MM.1S (cell line): Measurements from ENCODE around the gene C16orf92.

Experiments
- DNase-seq: peaks from one replicate; pipeline ENCODE4 v3.0.0-alpha.2; 2015
- H2AFZ ChIP-seq: fragments of 300-600 bp; sonication (generic); 2 replicates; pipeline ENCODE4 v1.6.0; 2016; ENCODE audit warnings: antibody characterized with exemption, low read length
- H3F3A ChIP-seq: fragments of 300-600 bp; sonication (generic); 2 replicates; pipeline ENCODE4 v1.6.1; 2016; ENCODE audit warnings: mild to moderate bottlenecking, antibody characterized with exemption, low read length, moderate library complexity, mixed read lengths; ENCODE audit not compliant: insufficient read depth
- H3K27ac ChIP-seq: fragments of 300-600 bp; sonication (generic); 2 replicates; pipeline ENCODE4 v1.5.1; 2016; ENCODE audit warnings: mild to moderate bottlenecking, low read length
- H3K27me3 ChIP-seq: fragments of 300-600 bp; sonication (generic); replicated peaks from 2 replicates; pipeline ENCODE4 v1.6.0; 2016; ENCODE audit warnings: low read length; ENCODE audit not compliant: insufficient read depth
- H3K36me3 ChIP-seq: fragments of 300-600 bp; sonication (generic); replicated peaks from 2 replicates; pipeline ENCODE4 v1.6.1; 2016; ENCODE audit warnings: mild to moderate bottlenecking, low read length, mixed read lengths; ENCODE audit not compliant: insufficient read depth
- H3K4me1 ChIP-seq: fragments of 300-600 bp; sonication (generic); 2 replicates; pipeline ENCODE4 v1.6.1; 2016; ENCODE audit warnings: low read length, mixed read lengths
- H3K4me2 ChIP-seq: fragments of 300-600 bp; sonication (generic); 2 replicates; pipeline ENCODE4 v1.6.0; 2016; ENCODE audit warnings: low read depth, low read length
- H3K4me3 ChIP-seq: fragments of 300-600 bp; sonication (generic); 2 replicates; pipeline ENCODE4 v1.5.1; 2016; ENCODE audit warnings: low read length, mixed read lengths
- H3K79me2 ChIP-seq: fragments of 300-600 bp; sonication (generic); 2 replicates; pipeline ENCODE4 v1.6.1; 2016; ENCODE audit warnings: mixed run types, low read length, mixed read lengths
- H3K9ac ChIP-seq: fragments of 300-600 bp; sonication (generic); 2 replicates; pipeline ENCODE4 v1.6.1; 2016; ENCODE audit warnings: low read length, mixed read lengths
- H3K9me2 ChIP-seq: fragments of 300-600 bp; sonication (generic); replicated peaks from 2 replicates; pipeline ENCODE4 v1.6.1; 2016; ENCODE audit warnings: mild to moderate bottlenecking, low read length, mixed read lengths; ENCODE audit not compliant: insufficient read depth
- H3K9me3 ChIP-seq: fragments of 300-600 bp; sonication (generic); replicated peaks from 2 replicates; pipeline ENCODE4 v1.6.1; 2016; ENCODE audit warnings: mild to moderate bottlenecking, low read length, mixed read lengths; ENCODE audit not compliant: insufficient read depth
- H4K20me1 ChIP-seq: fragments of 300-600 bp; sonication (generic); 2 replicates; pipeline ENCODE4 v1.6.1; 2016; ENCODE audit warnings: mild to moderate bottlenecking, low read length, moderate library complexity, mixed read lengths; ENCODE audit not compliant: insufficient read depth
- CTCF ChIP-seq: fragments of 300-600 bp; sonication (generic); IDR thresholded peaks from 2 replicates; pipeline ENCODE4 v1.5.1; 2016; ENCODE audit warnings: antibody characterized with exemption, low read length, mixed read lengths
- EZH2 ChIP-seq: fragments of 300-600 bp; sonication (generic); optimal IDR thresholded peaks from 2 replicates; pipeline ENCODE3; 2017; ENCODE audit warnings: low read depth, mild to moderate bottlenecking, antibody characterized with exemption, low read length, mixed read lengths
- EZH2phosphoT487 ChIP-seq: fragments of 300-600 bp; sonication (generic); IDR thresholded peaks from 2 replicates; pipeline ENCODE4 v1.6.1; 2018; ENCODE audit warnings: antibody characterized with exemption, low read length

Gene C16orf92

DNA sequence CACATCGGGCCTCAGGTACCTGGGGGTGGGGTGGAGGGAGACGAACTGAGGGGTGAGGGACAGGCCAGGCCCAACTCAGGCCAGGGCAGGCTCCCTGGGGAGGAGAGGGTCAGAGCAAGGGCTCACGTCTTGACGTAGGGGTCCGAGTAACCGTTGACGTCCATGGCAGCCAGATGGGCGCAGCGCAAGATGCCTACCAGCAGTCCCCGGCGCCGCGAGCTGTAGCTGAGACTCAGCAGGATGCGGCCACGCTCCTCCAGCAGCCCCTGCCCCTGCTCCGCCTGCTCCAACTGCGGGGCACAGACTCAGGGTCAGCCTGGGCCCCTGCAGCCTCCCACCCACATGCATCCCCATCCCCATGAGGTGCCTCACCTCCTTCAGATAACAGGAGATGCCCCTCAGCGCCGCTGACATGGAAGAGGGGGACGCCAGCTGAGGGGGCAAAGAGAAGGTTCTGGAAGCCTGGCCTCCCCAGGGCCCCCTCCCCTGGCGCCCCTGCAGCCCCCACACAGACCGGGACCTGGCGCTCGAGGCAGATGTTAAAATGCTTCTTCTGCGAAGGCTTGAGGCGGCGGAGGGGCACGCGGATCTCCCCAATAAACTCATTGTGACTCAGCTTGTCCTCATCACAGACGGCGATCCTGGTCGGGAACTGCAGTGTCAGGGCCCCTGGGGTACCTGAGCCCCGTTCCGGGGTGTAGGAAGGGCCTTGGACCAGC, 16.2 kb upstream of the C16orf92 start:
- H3K27ac ChIP-seq, result no peak overlapping the region
- H3F3A ChIP-seq, result no peaks in the 10 kb centered on the region
- H3K4me3 ChIP-seq, result no peak overlapping the region
- no peak for DNase-seq
- no peaks in the 10 kb centered on the region for H3K79me2 ChIP-seq
- no peaks in the 10 kb centered on the region for H3K4me1 ChIP-seq
- H3K9ac ChIP-seq, result no peak overlapping the region
- TF ChIP-seq CTCF, result no peak
- no peak for TF ChIP-seq EZH2
- TF ChIP-seq EZH2phosphoT487, result no peak
- H3K36me3 ChIP-seq, result no peaks in the 10 kb centered on the region
- no peaks in the 10 kb centered on the region for H3K9me2 ChIP-seq
- no peaks in the 10 kb centered on the region for H3K9me3 ChIP-seq
- no peak overlapping the region for H3K4me2 ChIP-seq
- H2AFZ ChIP-seq, result no peak overlapping the region
- H4K20me1 ChIP-seq, result no peaks in the 10 kb centered on the region
- H3K27me3 ChIP-seq, result peaks cover 40% of the 10 kb centered on the region

- Histone ChIP-seq H3K9me3 (no peaks in the 10 kb centered on the region), H3F3A (no peaks in the 10 kb centered on the region), H3K4me3 (no peak overlapping the region), H3K4me2 (no peak overlapping the region), H3K79me2 (no peaks in the 10 kb centered on the region), H3K4me1 (no peaks in the 10 kb centered on the region), H3K36me3 (no peaks in the 10 kb centered on the region), H2AFZ (no peak overlapping the region), H4K20me1 (no peaks in the 10 kb centered on the region), H3K9ac (no peak overlapping the region), H3K27me3 (peaks cover 46% of the 10 kb centered on the region), H3K9me2 (no peaks in the 10 kb centered on the region), H3K27ac (no peak overlapping the region)
- TF ChIP-seq EZH2 (no peak), EZH2phosphoT487 (no peak), CTCF (no peak)
- DNase-seq, result no peak
These were observed 15.6 kb upstream of the C16orf92 start for GRCh38 chr16:30007378-30007895.

- Histone ChIP-seq H3K4me3 (no peak overlapping the region), H4K20me1 (no peaks in the 10 kb centered on the region), H3K9ac (no peak overlapping the region), H3K4me1 (no peaks in the 10 kb centered on the region), H3K9me3 (no peaks in the 10 kb centered on the region), H3F3A (no peaks in the 10 kb centered on the region), H3K36me3 (no peaks in the 10 kb centered on the region), H3K79me2 (no peaks in the 10 kb centered on the region), H3K4me2 (no peak overlapping the region), H3K27ac (no peak overlapping the region), H2AFZ (no peak overlapping the region), H3K27me3 (peaks cover 55% of the 10 kb centered on the region), H3K9me2 (no peaks in the 10 kb centered on the region)
- no peak for DNase-seq
- TF ChIP-seq CTCF, result no peak
- no peak for TF ChIP-seq EZH2phosphoT487
- TF ChIP-seq EZH2, result no peak
These were observed 13.7 kb upstream of the C16orf92 start for GRCh38 chr16:30009085-30009862.
